H9 (cell line): ENCODE results near the gene P2RY12. TPM values are rescaled to one million over a fixed set of nuclear protein-coding genes. Genes with fewer than 3 reads are reported as not detected.

Source experiments
- DNase-seq: peaks from one replicate; pipeline ENCODE4 v3.0.0-alpha.2; 2017
- H2AFZ ChIP-seq: one replicate; pipeline ENCODE4 v1.6.1; 2013; ENCODE audit warnings: mild to moderate bottlenecking, low read length, control low read depth, moderate library complexity
- H2AK5ac ChIP-seq: 2 replicates; pipeline ENCODE4 v1.6.1; 2013; ENCODE audit warnings: low read length, control low read depth, mixed read lengths; ENCODE audit not compliant: insufficient read length
- H2BK120ac ChIP-seq: one replicate; pipeline ENCODE4 v1.6.1; 2013; ENCODE audit warnings: low read depth, mild to moderate bottlenecking, low read length, control low read depth, inconsistent platforms; ENCODE audit not compliant: poor library complexity, severe bottlenecking
- H2BK12ac ChIP-seq: 2 replicates; pipeline ENCODE4 v1.6.1; 2013; ENCODE audit warnings: low read length, control low read depth, mixed read lengths, low read depth; ENCODE audit not compliant: insufficient read length
- H2BK15ac ChIP-seq: 2 replicates; pipeline ENCODE4 v1.6.1; 2013; ENCODE audit warnings: low read depth, low read length, control low read depth
- H2BK20ac ChIP-seq: one replicate; pipeline ENCODE4 v1.6.1; 2013; ENCODE audit warnings: low read depth, mild to moderate bottlenecking, low read length, control low read depth, inconsistent platforms; ENCODE audit not compliant: poor library complexity, severe bottlenecking
- H2BK5ac ChIP-seq: 2 replicates; pipeline ENCODE4 v1.6.1; 2013; ENCODE audit warnings: low read length, control low read depth, mixed read lengths; ENCODE audit not compliant: insufficient read length
- H3K14ac ChIP-seq: 2 replicates; pipeline ENCODE4 v1.6.1; 2013; ENCODE audit warnings: low read length, control low read depth; ENCODE audit not compliant: insufficient read depth
- H3K18ac ChIP-seq: 2 replicates; pipeline ENCODE4 v1.6.1; 2013; ENCODE audit warnings: low read depth, mild to moderate bottlenecking, mixed read lengths, low read length, control low read depth; ENCODE audit not compliant: insufficient read length
- H3K23ac ChIP-seq: 2 replicates; pipeline ENCODE4 v1.6.1; 2013; ENCODE audit warnings: low read length, control low read depth, mixed read lengths, low read depth; ENCODE audit not compliant: insufficient read length
- H3K23me2 ChIP-seq: 2 replicates; pipeline ENCODE4 v1.6.1; 2013; ENCODE audit warnings: low read depth, mild to moderate bottlenecking, mixed read lengths, low read length, control low read depth; ENCODE audit not compliant: insufficient read length, poor library complexity, severe bottlenecking
- H3K27ac ChIP-seq: 2 replicates; pipeline ENCODE4 v1.5.1; 2013; ENCODE audit warnings: low read length, control low read depth, mixed read lengths, low read depth; ENCODE audit not compliant: insufficient read length
- H3K27me3 ChIP-seq: 2 replicates; pipeline ENCODE4 v1.6.1; 2013; ENCODE audit warnings: low read length, control low read depth, inconsistent platforms; ENCODE audit not compliant: insufficient read depth
- H3K4ac ChIP-seq: 2 replicates; pipeline ENCODE4 v1.6.1; 2013; ENCODE audit warnings: low read depth, mild to moderate bottlenecking, control low read depth, inconsistent platforms, low read length, moderate library complexity
- H3K4me1 ChIP-seq: 2 replicates; pipeline ENCODE4 v1.6.1; 2013; ENCODE audit warnings: low read length, control low read depth, inconsistent platforms; ENCODE audit not compliant: insufficient read depth
- H3K4me2 ChIP-seq: 2 replicates; pipeline ENCODE4 v1.6.1; 2013; ENCODE audit warnings: low read length, control low read depth, mixed read lengths; ENCODE audit not compliant: insufficient read length, insufficient read depth
- H3K56ac ChIP-seq: 2 replicates; pipeline ENCODE4 v1.6.1; 2013; ENCODE audit warnings: low read depth, mild to moderate bottlenecking, mixed read lengths, low read length, control low read depth; ENCODE audit not compliant: insufficient read length
- H3K79me1 ChIP-seq: 2 replicates; pipeline ENCODE4 v1.6.1; 2013; ENCODE audit warnings: low read depth, mild to moderate bottlenecking, moderate library complexity, low read length, control low read depth, inconsistent platforms; ENCODE audit not compliant: insufficient read depth, poor library complexity, severe bottlenecking
- H3K79me2 ChIP-seq: 2 replicates; pipeline ENCODE4 v1.6.1; 2013; ENCODE audit warnings: low read length, control low read depth, inconsistent platforms; ENCODE audit not compliant: insufficient read depth
- H3K9ac ChIP-seq: 2 replicates; pipeline ENCODE4 v1.6.1; 2013; ENCODE audit warnings: low read length, control low read depth, mixed read lengths; ENCODE audit not compliant: insufficient read length; ENCODE audit errors: extremely low read depth
- H3K9me3 ChIP-seq: one replicate; pipeline ENCODE4 v1.6.1; 2013; ENCODE audit warnings: low read depth, low read length, inconsistent platforms; ENCODE audit not compliant: control insufficient read depth
- H3T11ph ChIP-seq: one replicate; pipeline ENCODE4 v1.6.1; 2013; ENCODE audit warnings: mild to moderate bottlenecking, low read length, control low read depth, inconsistent platforms
- H4K20me1 ChIP-seq: one replicate; pipeline ENCODE4 v1.6.1; 2013; ENCODE audit not compliant: control insufficient read depth, insufficient read length, insufficient read depth
- H4K5ac ChIP-seq: 2 replicates; pipeline ENCODE4 v1.6.1; 2013; ENCODE audit warnings: low read depth, mild to moderate bottlenecking, mixed read lengths, low read length, control low read depth; ENCODE audit not compliant: insufficient read length
- H4K8ac ChIP-seq: replicated peaks from 2 replicates; pipeline ENCODE4 v1.6.1; 2013; ENCODE audit warnings: low read length, control low read depth, mixed read lengths, low read depth; ENCODE audit not compliant: insufficient read length
- H4K91ac ChIP-seq: 2 replicates; pipeline ENCODE4 v1.6.1; 2013; ENCODE audit warnings: low read depth, mild to moderate bottlenecking, moderate library complexity, mixed read lengths, low read length, control low read depth; ENCODE audit not compliant: insufficient read length
- H3K27ac Mint-ChIP-seq, 3 experiments: 2 replicates in 2 of 3; 3 replicates in 1 of 3; pipeline ENCODE4 v1.8.0; 2020 to 2021; ENCODE audit warnings: mixed read lengths in 3 of 3, mild to moderate bottlenecking in 1 of 3, moderate library complexity in 1 of 3
- H3K27me3 Mint-ChIP-seq: 2 replicates; pipeline ENCODE4 v1.8.0; 2021; ENCODE audit warnings: low read depth, mild to moderate bottlenecking, moderate library complexity, mixed read lengths
- H3K36me3 Mint-ChIP-seq, 3 experiments: 2 replicates in 2 of 3; 3 replicates in 1 of 3; pipeline ENCODE4 v1.8.0; 2020 to 2021; ENCODE audit warnings: low read depth in 3 of 3, mixed read lengths in 3 of 3; ENCODE audit not compliant: insufficient read depth in 1 of 3
- H3K4me1 Mint-ChIP-seq, 2 experiments: 2 replicates each; pipeline ENCODE4 v1.8.0; 2020; ENCODE audit warnings: mixed read lengths in 2 of 2
- H3K4me3 Mint-ChIP-seq, 2 experiments: 2 replicates in 1 of 2; 3 replicates in 1 of 2; pipeline ENCODE4 v1.8.0; 2020 to 2021; ENCODE audit warnings: mild to moderate bottlenecking in 2 of 2, mixed read lengths in 2 of 2, moderate library complexity in 1 of 2
- H3K9me3 Mint-ChIP-seq, 2 experiments: 2 replicates in 1 of 2; 3 replicates in 1 of 2; pipeline ENCODE4 v1.8.0; 2020; ENCODE audit warnings: mild to moderate bottlenecking in 2 of 2, mixed read lengths in 2 of 2, moderate library complexity in 1 of 2
- WGBS: extraction: QIAGEN DNeasy Blood & Tissue Kit; methylation state at CpG from one replicate; pipeline ENCODE4 v1.1.7; 2013; ENCODE audit warnings: missing lambda C conversion rate, low lambda C conversion rate, mixed read lengths; ENCODE audit not compliant: insufficient read length; ENCODE audit errors: extremely low coverage; 5-methylcytosine and 5-hydroxymethylcytosine counted together
- total RNA-seq: library from RNA; stranded (reverse); gene quantifications from 2 replicates; pipeline ENCODE4 v1.2.1, GENCODE V29; 2021
- TF ChIP-seq, protein P1 (sequence below): fragments of 200-600 bp; sonication (generic); conservative IDR thresholded peaks from 3 replicates; pipeline ENCODE4 v1.8.0; 2021; ENCODE audit warnings: antibody characterized with exemption, mild to moderate bottlenecking

Gene P2RY12
- total RNA-seq, 1 experiment from 2014 or later = not detected

DNA sequence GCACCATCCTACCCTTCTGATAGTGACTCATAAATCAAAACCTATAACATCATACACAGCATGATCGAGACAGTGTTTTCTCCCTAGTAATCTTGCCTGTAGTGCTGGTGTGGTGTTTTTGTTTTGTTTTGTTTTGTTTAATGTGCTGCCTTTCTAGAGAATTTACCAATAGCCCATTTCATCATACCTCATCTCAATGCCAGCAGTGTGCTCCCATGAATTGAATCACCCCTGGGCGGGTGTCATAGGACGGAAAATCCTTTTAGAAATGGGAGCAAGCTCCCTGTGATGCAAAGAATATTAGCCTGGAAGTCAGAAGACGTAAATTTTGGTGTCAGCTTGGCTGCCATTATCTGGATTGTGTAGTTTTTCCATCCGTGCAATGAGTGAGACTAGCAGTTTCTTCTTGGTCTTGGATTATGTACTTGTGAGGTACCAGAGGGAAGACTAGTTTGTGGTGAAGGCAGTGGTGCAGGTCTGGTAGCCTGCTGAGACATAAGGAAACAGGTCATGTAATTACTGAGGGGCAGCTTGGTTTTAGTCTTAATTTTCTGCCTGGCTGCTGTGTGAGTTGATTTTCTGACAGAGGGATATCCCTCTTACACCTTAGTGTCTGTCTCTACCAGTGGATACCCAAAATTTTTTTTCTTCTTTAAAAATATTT, 46.4 kb upstream of the P2RY12 start:
- H2BK15ac ChIP-seq = no peak overlapping the region
- peaks cover 0 to 5% of the 10 kb centered on the region in 2 experiments; a peak in 3 of 5 replicates for H3K9me3 Mint-ChIP-seq
- no peak overlapping the region for H3K9ac ChIP-seq
- H3K4me1 ChIP-seq = 0 out of 2 replicates have a peak, but pooled peaks cover 8% of the 10 kb centered on the region
- H3K9me3 ChIP-seq = no peaks in the 10 kb centered on the region
- H3K36me3 Mint-ChIP-seq = peaks cover 10 to 24% (median 15%) of the 10 kb centered on the region in 3 experiments
- H3K56ac ChIP-seq = no peak overlapping the region
- H3K4me1 Mint-ChIP-seq = peaks cover 29% of the 10 kb centered on the region in 2 experiments
- no peak overlapping the region for H2BK5ac ChIP-seq
- no CpG with 5 or more reads among the region's 5 CpGs for WGBS
- no peak overlapping the region for H2AFZ ChIP-seq
- no peak overlapping the region for H2AK5ac ChIP-seq
- H3K4ac ChIP-seq = no peak overlapping the region
- H3K27me3 Mint-ChIP-seq = no peaks in the 10 kb centered on the region; the same call in none of the 2 replicates
- no peak overlapping the region for H3K27ac ChIP-seq
- no peak overlapping the region for H3K18ac ChIP-seq
- no peak overlapping the region for H2BK20ac ChIP-seq
- no peaks in the 10 kb centered on the region for H4K20me1 ChIP-seq
- no peak overlapping the region for H4K8ac ChIP-seq
- no peaks in the 10 kb centered on the region; the same call in 1 of the 2 replicates for H3K27me3 ChIP-seq
- H3K79me1 ChIP-seq = no peaks in the 10 kb centered on the region
- TF ChIP-seq, protein P1, sequence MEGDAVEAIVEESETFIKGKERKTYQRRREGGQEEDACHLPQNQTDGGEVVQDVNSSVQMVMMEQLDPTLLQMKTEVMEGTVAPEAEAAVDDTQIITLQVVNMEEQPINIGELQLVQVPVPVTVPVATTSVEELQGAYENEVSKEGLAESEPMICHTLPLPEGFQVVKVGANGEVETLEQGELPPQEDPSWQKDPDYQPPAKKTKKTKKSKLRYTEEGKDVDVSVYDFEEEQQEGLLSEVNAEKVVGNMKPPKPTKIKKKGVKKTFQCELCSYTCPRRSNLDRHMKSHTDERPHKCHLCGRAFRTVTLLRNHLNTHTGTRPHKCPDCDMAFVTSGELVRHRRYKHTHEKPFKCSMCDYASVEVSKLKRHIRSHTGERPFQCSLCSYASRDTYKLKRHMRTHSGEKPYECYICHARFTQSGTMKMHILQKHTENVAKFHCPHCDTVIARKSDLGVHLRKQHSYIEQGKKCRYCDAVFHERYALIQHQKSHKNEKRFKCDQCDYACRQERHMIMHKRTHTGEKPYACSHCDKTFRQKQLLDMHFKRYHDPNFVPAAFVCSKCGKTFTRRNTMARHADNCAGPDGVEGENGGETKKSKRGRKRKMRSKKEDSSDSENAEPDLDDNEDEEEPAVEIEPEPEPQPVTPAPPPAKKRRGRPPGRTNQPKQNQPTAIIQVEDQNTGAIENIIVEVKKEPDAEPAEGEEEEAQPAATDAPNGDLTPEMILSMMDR = no peak
- H3K23me2 ChIP-seq = no peaks in the 10 kb centered on the region
- no peak overlapping the region for H4K5ac ChIP-seq
- H3K4me3 Mint-ChIP-seq = peak overlapping the region; percentile 0 to 4; a peak in 1 of 5 replicates
- no peak overlapping the region for H3K23ac ChIP-seq
- H2BK12ac ChIP-seq = no peak overlapping the region
- H3K14ac ChIP-seq = no peak overlapping the region
- H3K27ac Mint-ChIP-seq = no peak overlapping the region; a peak in 1 of 7 replicates
- H3K79me2 ChIP-seq = no peaks in the 10 kb centered on the region
- H4K91ac ChIP-seq = no peak overlapping the region
- no peak overlapping the region for H3T11ph ChIP-seq
- no peak overlapping the region for H2BK120ac ChIP-seq
- no peak overlapping the region for H3K4me2 ChIP-seq
- DNase-seq = no peak
